Glutamatergic neuron (in vitro differentiated cells): Measurements from ENCODE around the gene GHR. TPM values are rescaled to one million over a fixed set of nuclear protein-coding genes. Genes with fewer than 3 reads are reported as not detected.

Source experiments
- DNase-seq: peaks from one replicate; pipeline ENCODE4 v3.0.0; 2022
- H3K27ac Mint-ChIP-seq: one replicate; pipeline ENCODE4 v1.8.0; 2020; ENCODE audit warnings: mild to moderate bottlenecking, mixed read lengths, inconsistent platforms; ENCODE audit not compliant: unreplicated experiment
- H3K27me3 Mint-ChIP-seq: one replicate; pipeline ENCODE4 v1.8.0; 2020; ENCODE audit warnings: mild to moderate bottlenecking, moderate library complexity, mixed read lengths, inconsistent platforms; ENCODE audit not compliant: unreplicated experiment
- H3K36me3 Mint-ChIP-seq: one replicate; pipeline ENCODE4 v1.8.0; 2020; ENCODE audit warnings: mild to moderate bottlenecking, mixed read lengths, inconsistent platforms; ENCODE audit not compliant: unreplicated experiment
- H3K4me1 Mint-ChIP-seq: one replicate; pipeline ENCODE4 v1.8.0; 2020; ENCODE audit warnings: mild to moderate bottlenecking, low read depth, mixed read lengths, inconsistent platforms; ENCODE audit not compliant: unreplicated experiment
- H3K4me3 Mint-ChIP-seq: one replicate; pipeline ENCODE4 v1.8.0; 2020; ENCODE audit warnings: mild to moderate bottlenecking, mixed read lengths, inconsistent platforms; ENCODE audit not compliant: unreplicated experiment
- H3K9me3 Mint-ChIP-seq: one replicate; pipeline ENCODE4 v1.8.0; 2020; ENCODE audit warnings: mild to moderate bottlenecking, moderate library complexity, mixed read lengths, inconsistent platforms; ENCODE audit not compliant: unreplicated experiment
- CTCF ChIP-seq: fragments of 200-600 bp; sonication (generic); IDR thresholded peaks from one replicate; pipeline ENCODE4 v1.5.0; 2021; ENCODE audit not compliant: partially characterized antibody, unreplicated experiment
- total RNA-seq: library from RNA; stranded (reverse); fragmentation: NEBNext Ultra II Directional; extraction: Animal tissue kit (Norgen Biotek cat#: 25700); gene quantifications from one replicate; pipeline ENCODE4 v1.2.1, GENCODE V29; 2021; ENCODE audit not compliant: unreplicated experiment

The GHR gene
- total RNA-seq, 1 donor from 2014 or later = not detected

GRCh38 chr5:42522783-42523182 lies 99.5 kb downstream of the GHR start:
- Mint-ChIP-seq H3K4me1 (no peaks in the 10 kb centered on the region), H3K27me3 (peaks cover 3% of the 10 kb centered on the region), H3K36me3 (peaks cover 5% of the 10 kb centered on the region), H3K27ac (no peak overlapping the region), H3K4me3 (no peak overlapping the region), H3K9me3 (peaks cover 1% of the 10 kb centered on the region)
- no peak for TF ChIP-seq CTCF
- DNase-seq = no peak

GRCh38 chr5:42526179-42526578 lies 102.9 kb downstream of the GHR start:
- Mint-ChIP-seq H3K27ac (no peak overlapping the region), H3K36me3 (peaks cover 5% of the 10 kb centered on the region), H3K4me1 (no peaks in the 10 kb centered on the region), H3K4me3 (no peak overlapping the region), H3K27me3 (peaks cover 3% of the 10 kb centered on the region), H3K9me3 (peaks cover 1% of the 10 kb centered on the region)
- no peak for TF ChIP-seq CTCF
- DNase-seq = no peak

GRCh38 chr5:42531611-42532010 lies 108.4 kb downstream of the GHR start:
- H3K9me3 Mint-ChIP-seq = peaks cover 1% of the 10 kb centered on the region
- H3K4me1 Mint-ChIP-seq = no peaks in the 10 kb centered on the region
- H3K27ac Mint-ChIP-seq = no peak overlapping the region
- H3K27me3 Mint-ChIP-seq = peaks cover 3% of the 10 kb centered on the region
- no peak for DNase-seq
- H3K36me3 Mint-ChIP-seq = peaks cover 5% of the 10 kb centered on the region
- H3K4me3 Mint-ChIP-seq = no peak overlapping the region
- TF ChIP-seq CTCF = no peak

GRCh38 chr5:42542106-42542505 lies 118.9 kb downstream of the GHR start:
- H3K27ac Mint-ChIP-seq = no peak overlapping the region
- H3K27me3 Mint-ChIP-seq = no peaks in the 10 kb centered on the region
- no peak for DNase-seq
- H3K4me3 Mint-ChIP-seq = no peak overlapping the region
- no peak for TF ChIP-seq CTCF
- peaks cover 2% of the 10 kb centered on the region for H3K9me3 Mint-ChIP-seq
- no peaks in the 10 kb centered on the region for H3K36me3 Mint-ChIP-seq
- no peaks in the 10 kb centered on the region for H3K4me1 Mint-ChIP-seq

GRCh38 chr5:42543774-42544173 lies 120.5 kb downstream of the GHR start:
- no peaks in the 10 kb centered on the region for H3K36me3 Mint-ChIP-seq
- no peak overlapping the region for H3K4me3 Mint-ChIP-seq
- no peaks in the 10 kb centered on the region for H3K4me1 Mint-ChIP-seq
- no peak overlapping the region for H3K27ac Mint-ChIP-seq
- DNase-seq = no peak
- peaks cover 2% of the 10 kb centered on the region for H3K9me3 Mint-ChIP-seq
- TF ChIP-seq CTCF = no peak
- no peaks in the 10 kb centered on the region for H3K27me3 Mint-ChIP-seq
